GM11168 (cell line): ENCODE results near the gene WNT6.

Source experiments
- in situ Hi-C: fragments of 300-500 bp; cut with MboI; formaldehyde crosslinking; loops from one replicate; pipeline ENCODE4 v1.12.0; 2022; ENCODE audit warnings: low sequenced_read_pairs; ENCODE audit not compliant: unreplicated experiment

The WNT6 gene

DNA sequence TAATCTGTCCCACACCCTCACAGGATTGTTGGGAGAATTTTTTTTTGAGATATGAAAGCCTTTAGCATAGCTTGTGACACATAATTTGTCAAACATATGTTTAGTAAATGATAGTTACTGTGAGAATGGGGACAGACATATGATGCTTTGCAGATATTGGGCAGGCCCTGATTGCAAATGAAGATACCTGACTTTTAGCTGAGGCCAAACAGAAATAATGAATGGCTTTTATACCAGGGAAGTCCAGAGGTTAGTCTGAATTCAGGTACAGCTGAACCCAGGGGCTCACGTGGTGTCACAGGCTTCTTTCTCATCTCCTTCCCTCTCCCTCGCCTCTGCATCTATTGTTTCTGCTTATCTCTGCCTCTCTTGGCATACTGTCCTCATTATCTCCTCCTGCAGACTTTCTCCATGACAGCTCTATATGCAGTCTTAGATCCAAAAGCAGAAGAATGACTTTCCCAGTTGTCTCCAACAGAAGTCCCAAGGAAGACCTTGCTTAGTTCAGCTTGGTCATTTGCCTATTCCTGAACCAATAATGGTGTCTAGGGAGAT, 16.2 kb downstream of the WNT6 start:
- in situ Hi-C loops, result no loop called here

- in situ Hi-C loops, result no loop called here
Observed at GRCh38 chr2:218876562-218877219, 17.1 kb downstream of the WNT6 start.

DNA sequence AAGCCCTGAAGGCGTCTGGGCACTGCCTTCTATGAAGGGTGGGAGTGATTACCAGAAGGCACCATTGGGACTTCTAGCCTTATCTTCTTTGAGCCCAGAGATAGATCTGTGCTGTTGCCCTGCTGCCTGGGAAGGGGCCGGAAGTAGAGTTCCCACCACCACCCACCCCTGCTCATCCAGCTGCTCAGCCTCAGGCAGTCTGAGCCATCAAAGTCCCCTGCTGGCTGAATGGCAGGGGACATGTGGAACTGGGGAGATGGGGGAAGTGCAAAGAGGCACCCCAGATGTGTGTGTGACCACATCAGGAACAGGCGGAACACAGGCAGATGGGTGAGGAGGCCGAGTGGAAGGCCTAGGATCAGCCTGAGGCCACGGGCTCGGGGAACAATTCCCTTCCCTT, 17.7 kb downstream of the WNT6 start:
- in situ Hi-C loops, result no loop called here

DNA sequence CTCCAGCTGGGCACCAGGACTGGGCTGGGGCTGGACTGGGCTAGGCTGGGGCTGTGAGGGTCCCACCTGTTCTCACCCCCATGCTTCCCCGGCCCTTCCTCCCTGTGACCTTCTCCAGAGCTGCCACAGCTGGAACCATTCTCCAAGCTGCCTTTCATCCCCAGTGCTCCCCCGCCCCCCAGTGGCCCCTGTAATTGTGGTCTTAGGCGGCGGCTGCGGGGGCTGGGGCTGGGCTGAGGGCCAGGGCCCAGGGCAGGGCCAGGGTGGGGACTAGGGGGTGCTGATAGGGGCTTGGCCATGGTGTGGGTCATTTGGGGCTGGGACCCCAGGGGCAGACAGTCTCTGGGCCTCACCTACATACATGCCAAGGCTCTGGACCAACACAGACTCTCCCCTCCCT, 18.3 kb downstream of the WNT6 start:
- in situ Hi-C loops, result no loop called here

DNA sequence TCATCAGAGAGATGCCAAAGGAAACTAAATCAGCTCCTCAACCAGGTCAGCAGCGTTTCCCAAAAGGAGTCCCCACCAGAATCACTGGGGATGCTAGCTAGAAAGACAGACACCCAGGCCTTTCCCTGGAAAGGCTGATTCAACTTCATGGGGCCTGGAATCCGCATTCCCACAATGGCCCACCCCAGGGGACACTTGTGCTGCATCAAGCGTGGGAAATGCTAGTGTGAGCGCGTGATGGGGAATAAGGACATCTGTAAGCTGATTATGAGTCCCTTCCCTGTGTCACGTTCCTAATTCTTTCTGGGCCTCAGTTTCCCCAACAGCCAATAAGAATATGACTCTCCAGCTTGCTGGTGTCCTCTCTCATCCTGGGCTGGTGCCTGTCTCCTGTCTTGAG, 18.9 kb downstream of the WNT6 start:
- in situ Hi-C loops, result no loop called here

- in situ Hi-C loops, result no loop called here
Observed at GRCh38 chr2:218878926-218879761, 19.5 kb downstream of the WNT6 start.

- in situ Hi-C loops, result no loop called here
Observed at GRCh38 chr2:218879776-218880101, 20.1 kb downstream of the WNT6 start.

DNA sequence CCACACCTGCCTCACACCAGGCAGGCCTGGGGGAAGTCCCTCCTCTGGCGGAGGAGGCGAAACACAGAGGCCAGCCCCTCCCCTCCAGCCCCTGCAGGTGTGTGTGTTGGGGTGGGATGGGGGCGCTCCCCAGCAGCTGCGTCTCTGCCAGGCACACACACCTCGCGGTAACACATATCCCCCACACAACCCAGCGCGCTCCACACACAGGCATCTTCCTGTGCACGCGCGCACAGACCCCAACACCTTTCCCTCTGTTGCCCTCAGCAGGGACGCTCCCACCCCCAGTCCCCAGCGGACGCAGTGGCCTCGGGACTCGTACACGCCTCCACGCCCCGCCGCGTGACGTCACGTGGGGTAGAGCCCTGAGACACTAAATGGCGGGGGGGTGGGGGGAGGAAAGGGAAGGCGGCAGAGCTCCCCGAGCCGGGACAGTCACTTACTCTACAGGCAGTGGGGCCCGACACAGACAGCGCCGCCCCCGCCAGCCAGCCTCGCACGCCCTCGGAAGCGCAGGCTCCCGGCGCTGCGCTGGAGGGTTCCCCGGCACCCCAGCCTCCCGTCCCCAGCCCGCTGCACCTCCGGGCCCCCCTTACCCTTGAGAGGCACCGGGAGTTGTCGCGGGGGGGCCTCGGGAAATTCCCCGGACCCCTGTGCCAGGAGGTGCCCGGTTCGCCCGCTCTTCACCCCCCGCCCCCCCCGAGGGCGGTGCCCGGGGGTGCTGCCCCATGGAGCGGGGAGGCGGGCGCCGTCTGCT, 20.7 kb downstream of the WNT6 start, which contains the start of gene WNT10A:
Gene WNT10A (plus strand): TSS at position 751 of the 757 bp plus-strand sequence. CDS start 144 bp downstream, outside the sequence.
- in situ Hi-C loops, result no loop called here

DNA sequence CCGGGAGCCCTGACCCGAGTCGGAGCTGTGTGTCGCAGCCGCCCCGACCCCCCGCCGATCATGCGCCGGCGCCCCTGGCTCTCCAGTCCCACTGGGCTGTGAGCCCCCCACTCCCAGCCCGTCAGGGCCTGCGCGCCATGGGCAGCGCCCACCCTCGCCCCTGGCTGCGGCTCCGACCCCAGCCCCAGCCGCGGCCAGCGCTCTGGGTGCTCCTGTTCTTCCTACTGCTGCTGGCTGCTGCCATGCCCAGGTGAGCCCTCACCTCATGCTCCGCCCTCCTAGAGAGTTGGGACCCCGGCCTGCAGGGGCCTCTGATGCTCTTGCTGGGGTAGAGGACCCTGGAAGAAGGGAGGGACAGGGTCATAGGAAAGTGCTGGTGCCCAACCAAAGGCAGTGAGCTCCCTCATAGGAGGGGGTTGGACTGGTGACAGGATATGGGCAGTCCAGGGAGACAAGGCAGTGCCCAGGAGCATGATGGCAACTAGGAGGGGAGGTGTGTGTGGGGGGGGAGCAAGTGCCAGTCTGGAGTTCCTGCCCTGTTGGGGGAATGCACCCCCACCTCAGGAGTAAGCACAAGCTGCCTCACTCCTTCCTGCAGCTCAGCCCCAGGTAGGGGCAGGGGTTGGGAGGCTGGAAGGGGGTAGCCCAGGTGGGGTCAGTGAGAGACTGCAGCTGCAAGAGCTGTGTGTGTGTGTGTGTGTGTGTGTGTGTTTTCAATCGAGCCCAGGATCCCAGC, 21.4 kb downstream of the WNT6 start:
- in situ Hi-C loops, result no loop called here

- in situ Hi-C loops, result no loop called here
Observed at GRCh38 chr2:218881744-218882460, 22.3 kb downstream of the WNT6 start.

DNA sequence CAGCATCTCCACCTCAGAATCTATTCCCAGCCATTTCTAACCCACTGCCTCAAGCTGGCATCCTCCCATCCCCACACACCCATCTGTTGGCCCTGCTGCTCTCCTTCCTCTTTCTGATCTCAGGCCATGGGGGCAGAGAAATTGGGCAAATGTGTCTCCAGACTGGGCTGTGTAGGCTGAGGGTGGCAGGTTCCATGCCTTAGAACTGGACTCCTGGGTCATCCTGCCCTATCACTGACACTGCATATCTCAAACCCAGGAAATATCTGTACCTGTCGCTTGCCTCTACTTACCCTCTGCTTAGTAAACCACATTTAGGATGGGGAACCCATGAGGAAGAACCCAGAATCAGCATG, 22.8 kb downstream of the WNT6 start:
- in situ Hi-C loops, result no loop called here

DNA sequence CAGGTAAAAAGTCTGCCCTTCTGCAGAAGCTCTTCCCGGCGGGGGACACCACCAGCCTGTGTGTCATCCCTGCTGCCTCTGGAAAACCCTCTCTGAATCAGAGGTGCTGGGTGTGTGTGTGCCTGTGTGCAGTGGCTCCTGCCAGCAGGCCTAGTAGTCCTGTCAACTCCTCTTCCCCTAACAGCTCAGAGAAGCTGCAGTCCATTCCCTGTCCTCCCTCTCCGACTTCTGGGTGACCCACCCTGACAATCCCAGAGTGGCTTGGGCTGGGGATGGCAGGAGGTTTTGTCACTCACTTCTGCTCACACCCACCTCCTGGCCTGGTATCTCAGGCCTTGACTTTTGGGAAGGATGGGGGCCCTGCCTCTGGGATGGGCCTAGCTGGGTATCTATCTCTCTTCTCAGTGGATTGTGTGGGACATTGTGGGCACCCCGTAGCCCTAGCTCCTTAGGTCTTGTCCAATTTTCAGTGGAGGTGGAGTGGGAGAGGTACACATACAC, 23.3 kb downstream of the WNT6 start:
- in situ Hi-C loops, result no loop called here

DNA sequence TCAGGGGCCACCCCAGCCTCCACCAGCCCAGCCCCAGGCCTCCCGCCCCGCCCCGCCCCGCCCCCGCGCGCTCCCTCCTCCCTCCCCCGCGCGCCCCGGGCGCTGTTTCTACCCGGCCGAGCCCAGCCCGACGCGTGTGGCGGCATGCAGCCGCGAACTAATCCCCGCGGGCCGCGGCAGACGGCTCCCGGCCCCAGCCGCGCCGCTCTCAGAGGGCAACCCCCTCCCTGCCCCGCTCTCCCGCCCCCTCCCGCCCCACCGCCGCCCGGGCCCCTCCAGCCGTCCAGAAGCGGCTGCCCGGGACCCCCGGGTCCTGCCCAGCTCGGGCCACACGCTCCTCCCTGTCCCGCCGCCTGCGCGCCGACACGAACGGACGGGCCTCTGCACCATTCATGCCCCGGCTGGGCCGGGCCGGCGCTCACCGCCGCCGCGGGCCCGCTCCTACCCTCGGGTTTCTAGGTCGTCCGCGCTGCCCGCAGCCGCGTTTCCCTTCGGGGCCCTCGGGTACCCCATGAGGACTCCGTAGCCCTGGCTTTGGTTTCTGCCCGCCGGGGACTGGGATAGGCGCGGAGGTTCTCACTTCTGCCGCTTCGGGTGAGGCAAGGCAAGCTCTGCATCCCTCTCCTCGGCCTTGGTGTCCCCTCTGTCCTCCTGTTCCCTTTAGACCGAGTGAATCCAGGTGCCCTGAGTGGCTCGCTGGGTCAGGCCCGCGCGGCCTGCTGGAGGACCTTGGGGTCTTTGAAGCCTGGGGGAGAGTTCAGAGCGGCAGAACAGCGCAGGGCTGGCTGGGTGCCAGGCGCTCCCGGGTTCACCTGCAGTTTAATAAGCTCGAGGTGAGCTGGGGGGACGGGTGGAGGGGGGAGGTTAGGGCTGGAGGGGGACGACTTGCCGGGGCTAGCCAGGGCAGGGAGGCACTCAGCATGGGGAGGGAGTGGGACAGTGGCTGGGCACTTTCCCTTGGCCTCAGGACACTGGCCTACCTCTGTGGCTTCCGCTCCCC, 24.2 kb downstream of the WNT6 start:
- in situ Hi-C loops, result no loop called here

GRCh38 chr2:218884519-218884918, 24.9 kb downstream of the WNT6 start:
- in situ Hi-C loops, result no loop called here

DNA sequence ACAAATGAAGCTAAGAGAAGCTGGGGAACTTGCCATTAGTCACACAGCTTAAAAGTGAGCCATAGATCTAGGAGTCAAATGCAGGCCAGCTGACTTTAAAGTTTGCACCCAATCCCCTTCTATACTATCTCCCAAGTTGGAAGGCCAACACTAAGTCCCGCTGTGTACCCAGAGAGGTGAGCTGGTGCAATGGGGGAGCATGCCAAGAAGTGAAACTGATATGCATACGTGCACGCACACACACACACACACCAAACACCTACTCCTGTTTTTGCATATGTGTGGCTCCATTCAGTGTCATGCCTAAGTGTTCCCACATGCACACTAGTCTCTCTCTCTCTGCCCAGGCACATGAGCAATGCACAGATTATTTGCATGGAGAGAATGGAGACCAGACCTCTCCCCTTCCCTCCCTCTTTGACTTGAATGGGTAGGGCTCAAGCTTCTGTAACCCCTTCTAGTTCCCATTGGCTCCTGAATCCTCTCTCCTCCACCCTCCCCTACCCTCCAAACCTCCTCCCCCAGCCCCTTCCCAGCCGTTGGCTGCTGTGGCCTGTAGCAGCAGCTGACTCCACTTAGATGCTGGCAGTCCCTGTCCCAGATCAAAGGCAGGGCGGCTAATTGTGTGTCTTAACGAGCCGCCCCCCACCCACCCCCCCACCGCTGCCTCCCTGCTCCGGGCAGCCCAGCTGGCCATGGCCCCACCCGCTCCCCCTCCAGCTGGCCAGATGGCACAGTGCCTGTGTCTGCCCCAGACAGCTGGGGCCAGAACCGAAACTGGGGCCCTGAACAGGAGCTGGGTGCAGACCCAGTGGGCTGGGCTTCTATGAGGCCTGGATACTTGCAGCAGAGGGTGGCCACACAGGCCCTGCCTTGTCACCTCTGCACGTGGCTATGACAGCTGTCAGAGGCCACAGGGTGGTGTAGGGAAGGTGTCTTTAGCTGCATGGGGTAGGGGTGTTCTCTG, 26.7 kb downstream of the WNT6 start:
- in situ Hi-C loops, result no loop called here

GRCh38 chr2:218887079-218887478, 27.5 kb downstream of the WNT6 start:
- in situ Hi-C loops, result no loop called here

GRCh38 chr2:218888341-218888740, 28.7 kb downstream of the WNT6 start:
- in situ Hi-C loops, result no loop called here
